ENCODE results near the gene BCAT1.

- TF ChIP-seq MAX (IDR thresholded peaks at IDR 0.05) (no peak), CTCF (IDR thresholded peaks at IDR 0.05; ENCODE audit: control extremely low read depth in 1 of 3, insufficient read depth in 1 of 3, low read depth in 1 of 3, low read length in 3 of 3) (no peak), JUND (IDR thresholded peaks at IDR 0.05; ENCODE audit: low read length) (no peak), SIN3A (conservative IDR thresholded peaks at IDR 0.05 in 1 of 2, IDR thresholded peaks at IDR 0.05 in 1 of 2; ENCODE audit: low read depth in 1 of 2, low read length in 2 of 2) (no peak), TEAD4 (IDR thresholded peaks at IDR 0.05; ENCODE audit: low read depth, low read length) (no peak), EP300 (IDR thresholded peaks at IDR 0.05; ENCODE audit: borderline replicate concordance in 1 of 2, low read depth in 2 of 2, low read length in 2 of 2) (no peak)
These were observed 173.8 kb downstream of the BCAT1 start for GRCh38 chr12:24775073-24775472.

All from H1 (cell line).